Neural crest cell (in vitro differentiated cells): ENCODE measurements around the gene CDC20. TPM values are rescaled to one million over a fixed set of nuclear protein-coding genes. Genes with fewer than 3 reads are reported as not detected.

ENCODE experiments used
- DNase-seq: peaks from one replicate; pipeline ENCODE4 v3.0.0; 2021; ENCODE audit warnings: low read depth, mixed read lengths, low spot score
- H3K27ac Mint-ChIP-seq: one replicate; pipeline ENCODE4 v1.8.0; 2021; ENCODE audit warnings: mild to moderate bottlenecking, mixed read lengths; ENCODE audit not compliant: unreplicated experiment
- H3K27me3 Mint-ChIP-seq: 2 replicates; pipeline ENCODE4 v1.8.0; 2021; ENCODE audit warnings: low read depth, mild to moderate bottlenecking, mixed read lengths
- H3K36me3 Mint-ChIP-seq: 2 replicates; pipeline ENCODE4 v1.8.0; 2021; ENCODE audit warnings: low read depth, mild to moderate bottlenecking, mixed read lengths
- H3K4me1 Mint-ChIP-seq: 2 replicates; pipeline ENCODE4 v1.8.0; 2021; ENCODE audit warnings: mixed read lengths
- H3K4me3 Mint-ChIP-seq: one replicate; pipeline ENCODE4 v1.8.0; 2021; ENCODE audit warnings: mild to moderate bottlenecking, mixed read lengths
- H3K9me3 Mint-ChIP-seq: 2 replicates; pipeline ENCODE4 v1.8.0; 2021; ENCODE audit warnings: mixed read lengths
- total RNA-seq: library from RNA; stranded (reverse); gene quantifications from 2 replicates; pipeline ENCODE4 v1.2.1, GENCODE V29; 2021
- TF ChIP-seq, protein P1 (sequence below): fragments of 200-600 bp; sonication (generic); conservative IDR thresholded peaks from 2 replicates; pipeline ENCODE4 v1.5.0; 2021; ENCODE audit warnings: antibody characterized with exemption, mild to moderate bottlenecking

The CDC20 gene
- total RNA-seq, 1 donor from 2014 or later: 196 TPM

DNA sequence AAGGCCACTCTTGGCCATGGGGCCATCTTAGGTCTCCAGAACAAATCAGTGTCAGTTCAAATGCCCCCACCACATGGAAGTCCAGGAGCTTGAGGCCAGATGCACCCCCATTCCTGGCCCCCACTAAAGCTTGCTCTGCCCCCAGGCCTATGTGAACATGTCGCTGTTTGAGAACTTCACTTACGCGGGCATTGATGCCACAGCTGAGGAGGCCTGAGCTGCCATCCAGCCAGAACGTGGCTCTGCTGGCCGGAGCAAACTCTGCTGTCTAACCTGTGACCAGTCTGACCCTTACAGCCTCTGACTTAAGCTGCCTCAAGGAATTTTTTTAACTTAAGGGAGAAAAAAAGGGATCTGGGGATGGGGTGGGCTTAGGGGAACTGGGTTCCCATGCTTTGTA is 36.3 kb upstream of the CDC20 start:
- TF ChIP-seq, protein P1, sequence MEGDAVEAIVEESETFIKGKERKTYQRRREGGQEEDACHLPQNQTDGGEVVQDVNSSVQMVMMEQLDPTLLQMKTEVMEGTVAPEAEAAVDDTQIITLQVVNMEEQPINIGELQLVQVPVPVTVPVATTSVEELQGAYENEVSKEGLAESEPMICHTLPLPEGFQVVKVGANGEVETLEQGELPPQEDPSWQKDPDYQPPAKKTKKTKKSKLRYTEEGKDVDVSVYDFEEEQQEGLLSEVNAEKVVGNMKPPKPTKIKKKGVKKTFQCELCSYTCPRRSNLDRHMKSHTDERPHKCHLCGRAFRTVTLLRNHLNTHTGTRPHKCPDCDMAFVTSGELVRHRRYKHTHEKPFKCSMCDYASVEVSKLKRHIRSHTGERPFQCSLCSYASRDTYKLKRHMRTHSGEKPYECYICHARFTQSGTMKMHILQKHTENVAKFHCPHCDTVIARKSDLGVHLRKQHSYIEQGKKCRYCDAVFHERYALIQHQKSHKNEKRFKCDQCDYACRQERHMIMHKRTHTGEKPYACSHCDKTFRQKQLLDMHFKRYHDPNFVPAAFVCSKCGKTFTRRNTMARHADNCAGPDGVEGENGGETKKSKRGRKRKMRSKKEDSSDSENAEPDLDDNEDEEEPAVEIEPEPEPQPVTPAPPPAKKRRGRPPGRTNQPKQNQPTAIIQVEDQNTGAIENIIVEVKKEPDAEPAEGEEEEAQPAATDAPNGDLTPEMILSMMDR: no peak
- Mint-ChIP-seq H3K36me3 (peaks cover 4% of the 10 kb centered on the region), H3K4me1 (peaks cover 7% of the 10 kb centered on the region), H3K27me3 (no peaks in the 10 kb centered on the region), H3K4me3 (no peak overlapping the region), H3K9me3 (peaks cover 6% of the 10 kb centered on the region), H3K27ac (no peak overlapping the region)
- DNase-seq: no peak

DNA sequence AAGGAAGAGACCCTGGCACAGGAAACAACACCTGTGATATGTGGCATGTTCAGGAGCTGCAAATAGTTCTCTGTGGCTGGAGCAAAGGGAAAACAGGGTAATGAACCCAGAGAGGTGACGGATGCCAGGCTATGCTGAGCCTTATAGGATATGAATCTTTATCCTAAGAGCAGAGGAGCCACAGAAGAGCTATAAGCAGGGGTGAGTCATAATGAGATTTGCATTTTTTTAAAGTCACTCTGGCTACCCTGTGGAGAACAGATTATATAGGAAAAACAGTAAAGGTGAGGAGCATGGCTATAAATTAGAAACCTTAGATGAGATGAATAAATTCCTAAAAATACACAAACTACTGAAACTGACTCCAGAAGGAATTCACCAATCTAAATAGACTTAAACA is 34.0 kb upstream of the CDC20 start:
- TF ChIP-seq, protein P1: no peak
- DNase-seq: no peak
- Mint-ChIP-seq H3K4me3 (no peak overlapping the region), H3K36me3 (peaks cover 4% of the 10 kb centered on the region), H3K27me3 (no peaks in the 10 kb centered on the region), H3K9me3 (peaks cover 10% of the 10 kb centered on the region), H3K4me1 (no peaks in the 10 kb centered on the region), H3K27ac (no peak overlapping the region)

DNA sequence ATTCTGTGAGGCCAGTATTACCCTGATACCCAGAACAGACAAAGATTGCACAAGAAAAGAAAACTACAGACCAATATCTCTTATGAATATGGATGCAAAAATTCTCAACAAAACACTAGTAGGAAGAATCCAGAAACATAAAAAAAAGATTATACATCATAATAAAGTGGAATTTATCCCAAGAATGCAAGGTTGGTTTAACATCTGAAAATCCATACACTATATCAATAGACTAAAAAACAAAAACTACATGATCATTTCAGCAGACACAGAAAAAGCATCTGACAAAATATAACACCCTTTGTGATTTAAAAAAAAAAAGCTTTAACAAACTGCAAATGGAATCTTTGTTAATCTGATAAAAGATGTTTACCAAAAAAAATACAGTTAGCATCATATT is 33.4 kb upstream of the CDC20 start:
- peaks cover 4% of the 10 kb centered on the region for H3K36me3 Mint-ChIP-seq
- no peak overlapping the region for H3K27ac Mint-ChIP-seq
- no peaks in the 10 kb centered on the region for H3K27me3 Mint-ChIP-seq
- H3K4me3 Mint-ChIP-seq: no peak overlapping the region
- TF ChIP-seq, protein P1: no peak
- DNase-seq: no peak
- H3K4me1 Mint-ChIP-seq: no peaks in the 10 kb centered on the region
- H3K9me3 Mint-ChIP-seq: peaks cover 10% of the 10 kb centered on the region

DNA sequence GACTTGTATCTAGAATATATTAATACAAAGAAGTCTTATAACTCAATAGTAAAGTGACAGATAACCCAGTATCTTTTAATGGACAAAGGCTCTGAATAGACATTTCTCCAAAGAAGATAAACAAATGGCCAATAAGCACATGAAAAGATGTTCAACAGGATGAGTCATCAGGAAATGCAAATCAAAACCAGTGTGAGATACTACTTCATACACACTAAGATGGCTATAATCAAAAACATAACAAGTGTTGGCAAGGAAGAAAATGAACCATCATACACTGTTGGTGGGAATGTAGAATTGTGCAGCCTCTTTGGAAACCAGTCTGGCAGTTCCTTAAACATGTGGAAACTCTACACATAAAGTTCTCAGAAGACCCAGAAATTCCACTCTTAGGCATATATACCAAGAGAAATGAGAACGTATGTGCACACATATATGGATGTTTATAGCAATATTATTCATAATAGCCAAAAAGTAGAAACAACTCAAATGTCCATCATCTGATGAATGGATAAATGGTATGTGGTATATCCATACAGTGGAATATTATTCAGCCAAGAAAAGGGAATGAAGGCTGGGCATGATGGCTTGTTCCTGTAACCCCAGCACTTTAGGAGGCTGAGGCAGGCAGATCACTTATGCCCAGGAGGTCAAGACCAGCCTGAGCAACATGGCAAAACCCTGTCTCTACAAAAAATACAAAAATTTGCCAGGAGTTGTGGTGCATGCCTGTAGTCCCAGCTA is 31.1 kb upstream of the CDC20 start:
- DNase-seq: no peak
- Mint-ChIP-seq H3K36me3 (peaks cover 4% of the 10 kb centered on the region), H3K27me3 (no peaks in the 10 kb centered on the region), H3K4me3 (no peak overlapping the region), H3K4me1 (no peaks in the 10 kb centered on the region), H3K27ac (no peak overlapping the region), H3K9me3 (peaks cover 10% of the 10 kb centered on the region)
- TF ChIP-seq, protein P1: no peak

DNA sequence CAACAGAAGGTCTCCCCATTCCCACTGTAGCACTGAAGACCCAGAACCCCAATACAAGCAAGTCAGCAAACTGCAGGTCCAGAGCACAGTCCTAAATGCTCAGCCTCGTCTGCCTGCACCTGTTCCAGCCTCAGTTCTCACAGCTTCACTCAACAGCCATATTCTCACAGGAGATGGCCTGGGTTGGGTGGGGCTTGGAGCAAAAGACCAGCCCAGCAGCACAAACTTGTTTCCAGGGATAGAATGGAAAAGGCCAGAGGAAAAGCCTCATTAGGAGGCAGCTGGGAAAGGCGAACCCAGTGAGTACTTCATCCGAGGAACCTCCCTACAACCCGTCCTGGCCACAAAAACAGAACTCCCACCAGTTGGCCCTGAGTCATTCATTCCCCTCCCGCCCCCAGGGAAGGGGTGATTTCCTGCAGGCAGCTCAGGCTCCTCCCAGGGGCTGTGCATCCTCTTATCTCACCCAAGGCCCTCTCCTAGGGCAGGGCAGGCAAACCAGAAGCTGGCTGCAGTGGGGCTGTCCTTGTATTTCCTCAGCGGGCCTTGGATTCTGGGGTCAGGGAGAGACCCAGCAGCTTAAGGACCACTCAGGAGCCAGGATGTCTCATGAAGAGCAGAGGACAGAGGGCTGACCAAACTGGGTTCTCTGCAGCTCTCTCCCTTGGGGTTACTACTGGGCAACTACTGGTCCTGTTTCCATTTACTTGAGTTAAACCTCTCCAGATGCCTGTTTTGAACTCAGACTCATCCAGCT is 28.6 kb upstream of the CDC20 start:
- TF ChIP-seq, protein P1: no peak
- H3K4me3 Mint-ChIP-seq: no peak overlapping the region
- H3K9me3 Mint-ChIP-seq: peaks cover 8% of the 10 kb centered on the region
- H3K27me3 Mint-ChIP-seq: no peaks in the 10 kb centered on the region
- no peak overlapping the region for H3K27ac Mint-ChIP-seq
- H3K4me1 Mint-ChIP-seq: no peaks in the 10 kb centered on the region
- H3K36me3 Mint-ChIP-seq: no peaks in the 10 kb centered on the region
- DNase-seq: no peak
